ENCODE data around the gene AKAP6. TPM values are rescaled to one million over a fixed set of nuclear protein-coding genes. Genes with fewer than 3 reads are reported as not detected.

The AKAP6 gene
- total RNA-seq, 1 experiment from 2014 or later = 1.1 TPM

GRCh38 chr14:32677129-32677780 is 348.2 kb downstream of the AKAP6 start:
- no peak overlapping the region for H4K5ac ChIP-seq (ENCODE audit: insufficient read length, low read depth, low read length)
- H3K4ac ChIP-seq (ENCODE audit: low read depth, low read length) = no peak overlapping the region
- H3K79me1 ChIP-seq (ENCODE audit: insufficient read depth, low read depth, low read length, poor library complexity, severe bottlenecking) = no peaks in the 10 kb centered on the region
- DNase-seq = no peak
- no peak overlapping the region for H2BK15ac ChIP-seq (ENCODE audit: low read depth, low read length)
- no peak overlapping the region for H2AK5ac ChIP-seq (ENCODE audit: insufficient read length, low read length)
- H3K18ac ChIP-seq (ENCODE audit: insufficient read length, low read depth, low read length) = no peak overlapping the region
- H4K91ac ChIP-seq (ENCODE audit: insufficient read length, low read depth, low read length) = no peak overlapping the region
- no peaks in the 10 kb centered on the region for H3K4me1 ChIP-seq (ENCODE audit: insufficient read depth, low read length)
- H3K27me3 Mint-ChIP-seq (ENCODE audit: low read depth) = no peaks in the 10 kb centered on the region
- no peak overlapping the region for H4K8ac ChIP-seq (replicated peaks; ENCODE audit: insufficient read length, low read depth, low read length)
- no peak for TF ChIP-seq CTCF (conservative IDR thresholded peaks at IDR 0.05)
- no peak overlapping the region for H3K56ac ChIP-seq (ENCODE audit: insufficient read length, low read depth, low read length)
- no peak overlapping the region for H3K4me3 Mint-ChIP-seq
- no peak overlapping the region for H3K4me2 ChIP-seq (ENCODE audit: insufficient read depth, insufficient read length, low read length)
- H2BK5ac ChIP-seq (ENCODE audit: insufficient read length, low read length) = no peak overlapping the region
- H3K36me3 Mint-ChIP-seq (ENCODE audit: insufficient read depth in 1 of 3, low read depth in 3 of 3) = no peaks in the 10 kb centered on the region
- no peak overlapping the region for H2BK12ac ChIP-seq (ENCODE audit: insufficient read length, low read depth, low read length)
- no peak overlapping the region for H3T11ph ChIP-seq (ENCODE audit: low read length)
- no peak overlapping the region for H3K14ac ChIP-seq (ENCODE audit: insufficient read depth, low read length)
- H4K20me1 ChIP-seq (ENCODE audit: control insufficient read depth, insufficient read depth, insufficient read length) = no peaks in the 10 kb centered on the region
- H3K9me3 Mint-ChIP-seq = peaks cover 0 to 2% of the 10 kb centered on the region in 2 experiments; a peak in 2 of 5 replicates
- no peaks in the 10 kb centered on the region for H3K23me2 ChIP-seq (ENCODE audit: insufficient read length, low read depth, low read length, poor library complexity, severe bottlenecking)
- no peak overlapping the region for H2AFZ ChIP-seq (ENCODE audit: low read length)
- no peaks in the 10 kb centered on the region for H3K79me2 ChIP-seq (ENCODE audit: insufficient read depth, low read length)
- no peak overlapping the region for H3K27ac ChIP-seq (ENCODE audit: insufficient read length, low read depth, low read length)
- no peaks in the 10 kb centered on the region for H3K27me3 ChIP-seq (ENCODE audit: insufficient read depth, low read length)
- no peak overlapping the region for H2BK120ac ChIP-seq (ENCODE audit: low read depth, low read length, poor library complexity, severe bottlenecking)
- H3K23ac ChIP-seq (ENCODE audit: insufficient read length, low read depth, low read length) = no peak overlapping the region
- WGBS (ENCODE audit: extremely low coverage, insufficient read length, low lambda C conversion rate) = no CpG with 5 or more reads among the region's 5 CpGs
- H3K4me1 Mint-ChIP-seq = peaks cover 0 to 3% of the 10 kb centered on the region in 2 experiments; a peak in 1 of 4 replicates
- no peak overlapping the region for H3K27ac Mint-ChIP-seq
- H3K9me3 ChIP-seq (ENCODE audit: control insufficient read depth, low read depth, low read length) = no peaks in the 10 kb centered on the region
- no peak overlapping the region for H3K9ac ChIP-seq (ENCODE audit: extremely low read depth, insufficient read length, low read length)
- H2BK20ac ChIP-seq (ENCODE audit: low read depth, low read length, poor library complexity, severe bottlenecking) = no peak overlapping the region

Data from H9 (cell line).